SK-N-SH treated with all-trans-retinoic acid at 6 μM for 48 hours (cell line): ENCODE results near the gene SLC34A3.

Experiments
- ATAC-seq: fragments of 200-7000 bp; cut with Tn5 transposase; 3 replicates; pipeline ENCODE4 v1.9.1; 2020; ENCODE audit warnings: mild to moderate bottlenecking, moderate library complexity
- BACH2 ChIP-seq: fragments of 250-450 bp; sonication (Bioruptor Pico); IDR thresholded peaks from 2 replicates; pipeline ENCODE4 v1.9.0; 2021; ENCODE audit warnings: mild to moderate bottlenecking, borderline replicate concordance
- ESRRG ChIP-seq: fragments of 250-450 bp; sonication (Bioruptor Pico); IDR thresholded peaks from 2 replicates; pipeline ENCODE4 v1.6.1; 2021; ENCODE audit warnings: mild to moderate bottlenecking
- GLIS3 ChIP-seq: fragments of 250-450 bp; sonication (Bioruptor Pico); IDR thresholded peaks from 2 replicates; pipeline ENCODE4 v1.5.0; 2020; ENCODE audit warnings: mild to moderate bottlenecking, moderate library complexity
- ISL1 ChIP-seq: fragments of 250-450 bp; sonication (Bioruptor Pico); IDR thresholded peaks from 2 replicates; pipeline ENCODE4 v2.1.2; 2022; ENCODE audit warnings: mild to moderate bottlenecking, moderate library complexity
- PPARA ChIP-seq: fragments of 250-450 bp; sonication (Bioruptor Pico); IDR thresholded peaks from 2 replicates; pipeline ENCODE4 v1.5.0; 2020; ENCODE audit warnings: mild to moderate bottlenecking, borderline replicate concordance
- RARB ChIP-seq: fragments of 250-450 bp; sonication (Bioruptor Pico); IDR thresholded peaks from 2 replicates; pipeline ENCODE4 v1.8.0; 2021; ENCODE audit warnings: mild to moderate bottlenecking, moderate library complexity
- SNAI2 ChIP-seq: fragments of 250-450 bp; sonication (Bioruptor Pico); IDR thresholded peaks from 2 replicates; pipeline ENCODE4 v1.5.0; 2020; ENCODE audit warnings: mild to moderate bottlenecking, moderate library complexity
- TCF4 ChIP-seq: fragments of 250-450 bp; sonication (Bioruptor Pico); IDR thresholded peaks from 2 replicates; pipeline ENCODE4 v1.8.0; 2021; ENCODE audit warnings: mild to moderate bottlenecking, moderate library complexity, borderline replicate concordance
- TOX ChIP-seq: fragments of 250-450 bp; sonication (Bioruptor Pico); IDR thresholded peaks from 2 replicates; pipeline ENCODE4 v1.8.0; 2021; ENCODE audit warnings: mild to moderate bottlenecking, moderate library complexity, borderline replicate concordance
- ZC3H10 ChIP-seq: fragments of 250-450 bp; sonication (Bioruptor Pico); IDR thresholded peaks from 2 replicates; pipeline ENCODE4 v1.5.1; 2021; ENCODE audit warnings: mild to moderate bottlenecking, moderate library complexity
- ZFP3 ChIP-seq: fragments of 250-450 bp; sonication (Bioruptor Pico); IDR thresholded peaks from 2 replicates; pipeline ENCODE4 v1.5.0; 2020; ENCODE audit warnings: mild to moderate bottlenecking, moderate library complexity
- ZFP30 ChIP-seq: fragments of 450-650 bp; formaldehyde crosslinking; IDR thresholded peaks from 2 replicates; pipeline ENCODE4 v1.5.0; 2022; ENCODE audit warnings: mild to moderate bottlenecking, moderate library complexity
- ZNF565 ChIP-seq: fragments of 450-650 bp; formaldehyde crosslinking; conservative IDR thresholded peaks from 2 replicates; pipeline ENCODE4 v1.5.0; 2020; ENCODE audit warnings: low read depth, mild to moderate bottlenecking, moderate library complexity
- ZNF70 ChIP-seq: fragments of 450-650 bp; formaldehyde crosslinking; IDR thresholded peaks from 2 replicates; pipeline ENCODE4 v1.5.0; 2020; ENCODE audit warnings: mild to moderate bottlenecking, moderate library complexity
- ZNF8 ChIP-seq: fragments of 450-650 bp; formaldehyde crosslinking; IDR thresholded peaks from 2 replicates; pipeline ENCODE4 v1.5.0; 2020; ENCODE audit warnings: mild to moderate bottlenecking, moderate library complexity
- TF ChIP-seq, protein P1 (sequence below): fragments of 250-450 bp; sonication (Bioruptor Pico); IDR thresholded peaks from 2 replicates; pipeline ENCODE4 v1.8.0; 2020; ENCODE audit warnings: mild to moderate bottlenecking, moderate library complexity, borderline replicate concordance
- TF ChIP-seq, protein P2 (sequence below): fragments of 250-450 bp; sonication (Bioruptor Pico); IDR thresholded peaks from 2 replicates; pipeline ENCODE4 v1.5.1; 2021; ENCODE audit warnings: mild to moderate bottlenecking, moderate library complexity
- TF ChIP-seq, protein P3 (sequence below): fragments of 250-450 bp; sonication (Bioruptor Pico); IDR thresholded peaks from 2 replicates; pipeline ENCODE4 v1.5.0; 2020; ENCODE audit warnings: mild to moderate bottlenecking, moderate library complexity
- TF ChIP-seq, protein P4 (sequence below): fragments of 250-450 bp; sonication (Bioruptor Pico); IDR thresholded peaks from 2 replicates; pipeline ENCODE4 v1.5.1; 2020; ENCODE audit warnings: low read depth, mild to moderate bottlenecking, moderate library complexity

SLC34A3 gene

DNA sequence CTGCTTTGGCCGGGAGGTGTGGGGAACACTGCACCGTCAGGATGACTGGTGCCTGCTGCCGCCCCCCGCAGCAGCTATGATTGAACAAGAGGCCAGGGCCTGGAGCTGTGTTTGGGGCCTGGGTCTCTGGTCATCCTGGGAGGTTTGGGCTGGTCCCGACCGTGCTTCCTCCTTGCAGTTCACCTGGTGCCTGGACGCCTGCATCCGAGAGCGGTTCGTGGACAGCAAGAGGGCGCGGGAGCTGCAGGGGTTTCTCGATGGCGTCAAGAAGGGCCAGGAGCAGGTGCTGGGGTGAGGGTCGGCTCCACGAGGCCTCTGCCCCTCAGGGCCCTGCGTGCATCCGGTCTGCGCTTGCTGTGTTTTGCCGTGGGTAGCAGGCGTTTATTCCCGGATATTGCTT, 33.4 kb downstream of the SLC34A3 start (continued):
- TF ChIP-seq ESRRG (CRISPR knock-in tag) (no peak), ZNF8 (CRISPR knock-in tag) (no peak)

DNA sequence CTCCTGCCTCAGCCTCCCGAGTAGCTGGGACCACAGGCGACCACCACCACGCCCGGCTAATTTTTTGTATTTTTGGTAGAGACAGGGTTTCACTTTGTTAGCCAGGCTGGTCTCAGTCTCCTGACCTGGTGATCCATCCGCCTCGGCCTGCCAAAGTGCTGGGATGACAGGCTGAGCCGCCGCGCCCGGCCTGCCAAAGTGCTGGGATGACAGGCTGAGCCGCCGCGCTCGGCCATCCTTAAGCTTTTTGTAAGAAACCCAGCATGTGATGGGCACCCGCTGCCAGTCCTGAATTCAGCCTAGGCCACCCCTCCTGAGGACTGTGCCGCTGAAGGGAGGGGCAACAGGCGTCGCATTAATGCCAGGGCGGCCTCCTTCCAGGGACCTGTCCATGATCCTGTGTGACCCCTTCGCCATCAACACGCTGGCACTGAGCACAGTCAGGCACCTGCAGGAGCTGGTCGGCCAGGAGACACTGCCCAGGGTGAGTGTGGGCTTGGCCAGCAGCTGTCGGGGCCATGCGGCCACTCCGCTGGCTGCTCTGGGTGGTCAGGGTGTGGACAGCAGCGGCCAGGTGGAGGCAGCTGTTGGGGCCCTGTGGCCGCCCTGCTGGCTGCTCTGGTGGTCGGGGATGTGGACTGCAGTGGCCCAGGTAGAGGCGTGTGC, 34.9 kb downstream of the SLC34A3 start:
- no peak for TF ChIP-seq ZC3H10
- TF ChIP-seq PPARA (CRISPR knock-in tag), result no peak
- TF ChIP-seq ZFP30 (CRISPR knock-in tag), result no peak
- TF ChIP-seq, protein P1, sequence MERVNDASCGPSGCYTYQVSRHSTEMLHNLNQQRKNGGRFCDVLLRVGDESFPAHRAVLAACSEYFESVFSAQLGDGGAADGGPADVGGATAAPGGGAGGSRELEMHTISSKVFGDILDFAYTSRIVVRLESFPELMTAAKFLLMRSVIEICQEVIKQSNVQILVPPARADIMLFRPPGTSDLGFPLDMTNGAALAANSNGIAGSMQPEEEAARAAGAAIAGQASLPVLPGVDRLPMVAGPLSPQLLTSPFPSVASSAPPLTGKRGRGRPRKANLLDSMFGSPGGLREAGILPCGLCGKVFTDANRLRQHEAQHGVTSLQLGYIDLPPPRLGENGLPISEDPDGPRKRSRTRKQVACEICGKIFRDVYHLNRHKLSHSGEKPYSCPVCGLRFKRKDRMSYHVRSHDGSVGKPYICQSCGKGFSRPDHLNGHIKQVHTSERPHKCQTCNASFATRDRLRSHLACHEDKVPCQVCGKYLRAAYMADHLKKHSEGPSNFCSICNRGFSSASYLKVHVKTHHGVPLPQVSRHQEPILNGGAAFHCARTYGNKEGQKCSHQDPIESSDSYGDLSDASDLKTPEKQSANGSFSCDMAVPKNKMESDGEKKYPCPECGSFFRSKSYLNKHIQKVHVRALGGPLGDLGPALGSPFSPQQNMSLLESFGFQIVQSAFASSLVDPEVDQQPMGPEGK (CRISPR knock-in tag), result no peak
- TF ChIP-seq ZNF8 (CRISPR knock-in tag), result no peak
- no peak for TF ChIP-seq SNAI2 (CRISPR knock-in tag)
- no peak for TF ChIP-seq ZNF70
- no peak for ATAC-seq

DNA sequence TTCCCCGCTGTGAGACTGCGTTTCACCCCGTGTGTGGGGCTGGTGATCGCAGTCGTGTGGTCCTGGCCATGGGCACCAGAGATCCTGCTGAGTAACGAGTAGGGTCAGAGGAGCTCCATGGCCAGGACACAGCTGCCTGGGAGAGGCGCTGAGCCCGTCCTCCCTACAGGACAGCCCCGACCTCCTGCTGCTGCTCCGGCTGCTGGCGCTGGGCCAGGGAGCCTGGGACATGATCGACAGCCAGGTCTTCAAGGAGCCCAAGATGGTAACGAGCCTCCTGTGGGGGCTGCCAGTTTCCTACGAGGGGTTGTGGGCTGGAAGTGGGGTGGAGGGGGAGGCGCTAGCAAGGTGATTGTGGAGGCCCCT, 35.4 kb downstream of the SLC34A3 start:
- TF ChIP-seq ZFP30 (CRISPR knock-in tag) (no peak), ZNF8 (CRISPR knock-in tag) (no peak), PPARA (CRISPR knock-in tag) (no peak), BACH2 (no peak), ZNF565 (CRISPR knock-in tag) (no peak), GLIS3 (no peak), TCF4 (no peak), RARB (no peak), ISL1 (CRISPR knock-in tag) (no peak)
- TF ChIP-seq, protein P2, sequence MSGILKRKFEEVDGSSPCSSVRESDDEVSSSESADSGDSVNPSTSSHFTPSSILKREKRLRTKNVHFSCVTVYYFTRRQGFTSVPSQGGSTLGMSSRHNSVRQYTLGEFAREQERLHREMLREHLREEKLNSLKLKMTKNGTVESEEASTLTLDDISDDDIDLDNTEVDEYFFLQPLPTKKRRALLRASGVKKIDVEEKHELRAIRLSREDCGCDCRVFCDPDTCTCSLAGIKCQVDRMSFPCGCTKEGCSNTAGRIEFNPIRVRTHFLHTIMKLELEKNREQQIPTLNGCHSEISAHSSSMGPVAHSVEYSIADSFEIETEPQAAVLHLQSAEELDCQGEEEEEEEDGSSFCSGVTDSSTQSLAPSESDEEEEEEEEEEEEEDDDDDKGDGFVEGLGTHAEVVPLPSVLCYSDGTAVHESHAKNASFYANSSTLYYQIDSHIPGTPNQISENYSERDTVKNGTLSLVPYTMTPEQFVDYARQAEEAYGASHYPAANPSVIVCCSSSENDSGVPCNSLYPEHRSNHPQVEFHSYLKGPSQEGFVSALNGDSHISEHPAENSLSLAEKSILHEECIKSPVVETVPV (CRISPR knock-in tag), result no peak
- TF ChIP-seq, protein P1 (CRISPR knock-in tag), result no peak
- TF ChIP-seq, protein P3, sequence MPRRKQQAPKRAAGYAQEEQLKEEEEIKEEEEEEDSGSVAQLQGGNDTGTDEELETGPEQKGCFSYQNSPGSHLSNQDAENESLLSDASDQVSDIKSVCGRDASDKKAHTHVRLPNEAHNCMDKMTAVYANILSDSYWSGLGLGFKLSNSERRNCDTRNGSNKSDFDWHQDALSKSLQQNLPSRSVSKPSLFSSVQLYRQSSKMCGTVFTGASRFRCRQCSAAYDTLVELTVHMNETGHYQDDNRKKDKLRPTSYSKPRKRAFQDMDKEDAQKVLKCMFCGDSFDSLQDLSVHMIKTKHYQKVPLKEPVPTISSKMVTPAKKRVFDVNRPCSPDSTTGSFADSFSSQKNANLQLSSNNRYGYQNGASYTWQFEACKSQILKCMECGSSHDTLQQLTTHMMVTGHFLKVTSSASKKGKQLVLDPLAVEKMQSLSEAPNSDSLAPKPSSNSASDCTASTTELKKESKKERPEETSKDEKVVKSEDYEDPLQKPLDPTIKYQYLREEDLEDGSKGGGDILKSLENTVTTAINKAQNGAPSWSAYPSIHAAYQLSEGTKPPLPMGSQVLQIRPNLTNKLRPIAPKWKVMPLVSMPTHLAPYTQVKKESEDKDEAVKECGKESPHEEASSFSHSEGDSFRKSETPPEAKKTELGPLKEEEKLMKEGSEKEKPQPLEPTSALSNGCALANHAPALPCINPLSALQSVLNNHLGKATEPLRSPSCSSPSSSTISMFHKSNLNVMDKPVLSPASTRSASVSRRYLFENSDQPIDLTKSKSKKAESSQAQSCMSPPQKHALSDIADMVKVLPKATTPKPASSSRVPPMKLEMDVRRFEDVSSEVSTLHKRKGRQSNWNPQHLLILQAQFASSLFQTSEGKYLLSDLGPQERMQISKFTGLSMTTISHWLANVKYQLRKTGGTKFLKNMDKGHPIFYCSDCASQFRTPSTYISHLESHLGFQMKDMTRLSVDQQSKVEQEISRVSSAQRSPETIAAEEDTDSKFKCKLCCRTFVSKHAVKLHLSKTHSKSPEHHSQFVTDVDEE (CRISPR knock-in tag), result no peak
- ATAC-seq, result no peak

DNA sequence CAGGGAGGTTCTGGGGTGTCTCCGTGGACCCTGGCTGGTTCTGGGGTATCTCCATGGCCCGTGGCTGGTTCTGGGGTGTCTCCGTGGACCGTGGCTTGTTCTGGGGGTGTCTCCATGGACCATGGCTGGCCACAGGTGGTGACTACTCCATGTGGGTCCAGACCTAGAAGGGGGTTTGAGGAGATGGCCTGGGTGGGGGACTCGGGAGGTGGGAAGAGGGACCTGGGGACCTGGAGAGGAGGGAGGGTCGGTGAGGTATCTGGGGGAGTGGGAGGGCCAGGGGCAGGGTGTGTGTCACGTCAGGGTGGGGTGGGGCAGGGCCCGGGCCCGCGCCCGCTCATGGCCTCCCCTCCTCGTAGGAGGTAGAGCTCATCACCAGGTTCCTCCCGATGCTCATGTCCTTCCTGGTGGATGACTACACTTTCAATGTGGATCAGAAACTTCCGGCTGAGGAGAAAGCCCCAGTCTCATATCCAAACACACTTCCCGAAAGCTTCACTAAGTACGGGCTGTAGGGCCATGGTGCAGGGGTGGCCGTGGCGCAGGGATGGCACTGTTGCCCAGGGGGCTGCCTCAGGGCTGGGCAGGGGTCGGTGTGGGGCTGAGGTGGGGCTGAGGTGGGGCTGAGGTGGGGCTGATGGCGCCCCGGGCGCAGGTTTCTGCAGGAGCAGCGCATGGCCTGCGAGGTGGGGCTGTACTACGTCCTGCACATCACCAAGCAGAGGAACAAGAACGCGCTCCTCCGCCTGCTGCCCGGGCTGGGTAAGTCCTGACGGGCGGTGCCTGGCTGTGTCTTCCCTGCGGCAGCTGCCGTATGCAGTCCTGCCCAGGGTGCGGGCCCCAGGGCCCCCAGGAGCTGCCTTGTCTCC, 36.1 kb downstream of the SLC34A3 start:
- no peak for ATAC-seq

DNA sequence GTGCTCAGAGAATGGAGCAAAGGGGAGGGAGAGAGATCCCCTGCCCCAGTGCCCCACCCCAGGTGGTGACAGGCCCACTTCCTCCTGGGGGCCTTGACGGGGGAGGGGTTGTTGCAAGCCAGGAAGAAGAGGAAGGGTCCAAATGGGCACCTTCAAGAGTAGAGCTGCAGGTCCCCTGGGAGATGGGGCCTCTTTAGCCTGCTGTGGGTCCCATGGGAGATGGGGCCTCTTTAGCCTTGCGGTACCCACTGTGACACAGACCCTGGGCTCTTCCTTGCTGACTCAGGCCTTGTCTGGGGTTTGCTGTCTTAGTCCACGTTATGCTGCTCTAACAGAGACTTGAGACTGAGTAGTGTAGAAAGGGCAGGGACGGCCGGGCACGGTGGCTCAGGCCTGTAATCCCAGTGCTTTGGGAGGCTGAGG, 37.2 kb downstream of the SLC34A3 start:
- TF ChIP-seq ZNF70 (no peak), RARB (no peak), ZFP30 (CRISPR knock-in tag) (no peak), GLIS3 (no peak), ZFP3 (CRISPR knock-in tag) (no peak), ZNF8 (CRISPR knock-in tag) (no peak), ISL1 (CRISPR knock-in tag) (no peak), TOX (CRISPR knock-in tag) (no peak)
- TF ChIP-seq, protein P4, sequence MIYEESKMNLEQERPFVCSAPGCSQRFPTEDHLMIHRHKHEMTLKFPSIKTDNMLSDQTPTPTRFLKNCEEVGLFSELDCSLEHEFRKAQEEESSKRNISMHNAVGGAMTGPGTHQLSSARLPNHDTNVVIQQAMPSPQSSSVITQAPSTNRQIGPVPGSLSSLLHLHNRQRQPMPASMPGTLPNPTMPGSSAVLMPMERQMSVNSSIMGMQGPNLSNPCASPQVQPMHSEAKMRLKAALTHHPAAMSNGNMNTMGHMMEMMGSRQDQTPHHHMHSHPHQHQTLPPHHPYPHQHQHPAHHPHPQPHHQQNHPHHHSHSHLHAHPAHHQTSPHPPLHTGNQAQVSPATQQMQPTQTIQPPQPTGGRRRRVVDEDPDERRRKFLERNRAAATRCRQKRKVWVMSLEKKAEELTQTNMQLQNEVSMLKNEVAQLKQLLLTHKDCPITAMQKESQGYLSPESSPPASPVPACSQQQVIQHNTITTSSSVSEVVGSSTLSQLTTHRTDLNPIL (CRISPR knock-in tag), result no peak
- TF ChIP-seq, protein P3 (CRISPR knock-in tag), result no peak
- ATAC-seq, result no peak

More for the DNA sequence above, 36.1 kb downstream of the SLC34A3 start:
- TF ChIP-seq ZNF8 (CRISPR knock-in tag) (no peak), PPARA (CRISPR knock-in tag) (no peak), ZC3H10 (no peak), TCF4 (no peak)
